CD4-positive, alpha-beta T cell treated with Interleukin-17A for 1 hour (primary cell): ENCODE results near the gene RPN1.

Experiments used
- DNase-seq: peaks from one replicate; pipeline ENCODE4 v3.0.0-alpha.2; 2020

The RPN1 gene

DNA sequence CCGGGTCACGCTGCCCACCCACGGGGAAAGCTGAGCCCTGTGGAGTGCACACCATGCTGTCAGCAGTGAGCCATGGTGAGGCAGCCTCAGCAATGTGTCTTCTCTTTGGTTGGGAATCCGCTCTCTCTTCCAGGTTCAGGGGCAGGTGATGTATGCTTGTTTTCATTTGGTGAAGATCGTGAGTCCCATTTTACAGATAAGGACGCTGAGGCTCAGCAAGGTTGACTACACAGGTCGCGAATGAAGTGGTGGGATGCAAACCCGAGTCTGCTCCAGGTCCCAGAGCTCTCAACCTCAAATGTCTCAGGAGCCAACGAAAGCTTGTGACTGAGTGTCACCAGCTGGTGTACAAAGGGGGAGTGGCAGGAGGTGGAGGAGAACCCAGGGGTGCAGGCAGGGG is 74.3 kb downstream of the RPN1 start:
- DNase-seq, result no peak

DNA sequence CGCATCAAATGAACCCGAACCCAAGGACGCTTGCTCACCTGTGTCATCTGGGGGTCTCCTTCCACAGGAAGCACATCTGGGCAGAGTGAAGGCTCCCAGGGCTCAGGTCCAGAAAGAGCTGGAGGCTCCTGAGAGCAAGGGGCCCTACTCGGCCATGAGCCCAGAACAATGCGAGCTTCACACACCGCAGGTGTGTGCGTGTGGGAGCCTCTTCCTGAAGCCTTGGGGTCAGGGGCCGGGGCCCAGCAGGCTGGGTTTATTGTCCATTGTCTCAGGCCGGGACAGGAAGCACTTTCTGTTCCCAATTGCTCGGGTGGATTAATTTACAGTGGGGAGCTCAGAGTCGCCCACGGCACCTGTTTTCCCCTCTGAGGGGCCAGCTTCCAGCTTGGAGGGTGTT is 74.8 kb downstream of the RPN1 start:
- no peak for DNase-seq

DNA sequence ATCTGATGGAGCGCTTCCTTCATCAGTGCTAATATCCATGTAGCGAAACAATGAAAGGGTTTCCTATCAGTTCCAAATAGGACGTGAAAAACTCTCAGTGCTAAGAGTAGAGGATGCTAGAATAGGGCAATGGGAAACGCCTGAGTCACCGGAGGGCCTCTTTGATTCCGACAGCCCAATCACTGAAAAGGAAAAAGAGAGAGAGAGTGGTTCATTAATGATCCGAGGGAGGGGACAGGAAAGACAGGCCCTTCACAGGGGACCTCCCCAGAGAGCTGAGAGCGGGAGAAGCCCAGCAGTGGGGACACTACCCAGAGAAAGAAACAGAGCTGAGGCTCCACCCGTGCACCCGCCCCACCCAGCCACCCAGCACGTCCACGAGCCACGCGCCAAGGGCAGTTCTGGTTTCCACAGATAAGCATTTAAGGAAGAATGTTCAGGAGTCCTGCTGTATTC is 76.9 kb downstream of the RPN1 start:
- no peak for DNase-seq

DNA sequence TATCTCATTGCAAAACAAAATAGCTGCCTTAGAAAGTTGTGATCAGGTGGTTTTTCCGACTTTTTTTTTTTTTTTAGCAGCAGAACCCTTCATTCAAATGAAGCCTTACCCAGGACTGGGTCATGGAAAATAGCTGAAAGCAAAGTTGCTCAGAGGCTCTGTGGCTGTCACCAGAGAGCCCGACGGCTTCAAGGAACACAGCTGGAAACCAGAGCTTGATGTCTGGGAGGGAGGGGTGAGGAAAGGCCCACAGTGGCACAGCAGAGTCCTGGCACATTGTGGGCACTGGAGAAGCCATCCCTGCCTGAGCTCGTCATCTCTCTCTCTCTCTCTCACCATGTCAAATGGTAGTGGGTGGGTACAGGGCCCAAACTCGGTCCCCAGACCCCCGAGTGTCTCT is 77.5 kb downstream of the RPN1 start:
- DNase-seq, result no peak

DNA sequence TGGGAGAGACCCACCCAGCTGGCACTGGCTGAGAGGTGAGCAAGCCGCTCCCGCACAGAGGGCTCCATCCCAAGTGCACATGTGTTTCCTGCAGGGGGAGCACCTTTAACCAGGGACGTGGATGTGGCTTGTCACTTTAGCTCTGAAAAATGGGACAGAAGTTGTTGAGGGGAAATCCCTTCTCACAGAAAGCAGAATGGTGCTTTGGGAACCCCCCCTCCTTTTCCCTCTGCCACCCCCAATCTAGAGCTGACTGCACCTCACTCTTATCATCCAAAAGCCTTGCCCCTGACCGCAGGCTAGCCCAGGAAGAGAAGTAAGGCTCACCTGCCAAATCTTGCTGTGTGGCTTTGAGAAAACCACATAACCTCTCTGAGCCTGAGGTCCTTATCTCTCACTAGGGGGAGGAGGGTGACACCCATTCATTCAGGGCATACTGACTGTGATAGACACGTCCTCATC is 77.9 kb downstream of the RPN1 start:
- DNase-seq, result peak; percentile 31

DNA sequence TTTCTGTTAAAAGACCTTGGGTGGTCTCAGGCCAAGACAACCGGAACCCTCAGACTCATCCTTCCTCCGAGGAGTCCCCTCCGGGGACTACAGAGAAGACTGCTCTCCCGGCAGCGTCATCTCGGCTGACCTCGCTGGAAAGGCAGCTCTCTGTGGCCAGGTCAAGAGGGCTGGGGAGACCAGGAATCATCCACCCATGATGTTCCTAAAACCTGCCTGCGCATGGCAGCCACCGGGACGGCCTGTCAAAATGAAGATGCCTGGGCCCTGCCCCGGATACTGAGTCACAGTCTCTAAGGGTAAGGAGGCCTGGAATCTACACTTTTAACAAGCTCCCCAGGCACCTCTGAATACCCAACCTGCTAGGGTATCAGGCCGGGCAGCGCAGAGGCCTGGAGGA is 78.6 kb downstream of the RPN1 start:
- DNase-seq, result no peak
